Peyer's patch (tissue), 4 donors: ENCODE results near the gene ATP6V1F. TPM values are rescaled to one million over a fixed set of nuclear protein-coding genes. Genes with fewer than 3 reads are reported as not detected.
A peak's percentile ranks its signal among the peaks of the same experiment; 100 is the strongest.

Source experiments
- DNase-seq, 3 donors: peaks; one replicate each; pipeline ENCODE4 v3.0.0-alpha.2; 2017 to 2019
- H3K27ac ChIP-seq, 4 donors: fragments of 200-600 bp; sonication (generic); one replicate each; pipeline ENCODE4 v1.5.1; 2016 to 2019
- H3K27me3 ChIP-seq, 2 donors: fragments of 200-600 bp; sonication (generic); one replicate each; pipeline ENCODE4 v1.5.1; 2019
- H3K36me3 ChIP-seq, 3 donors: fragments of 200-600 bp; sonication (generic); one replicate each; pipeline ENCODE4 v1.5.1; 2016 to 2019
- H3K4me1 ChIP-seq, 4 donors: fragments of 200-600 bp; sonication (generic); one replicate each; pipeline ENCODE4 v1.5.1; 2016 to 2019
- H3K4me3 ChIP-seq, 4 donors: fragments of 200-600 bp; sonication (generic); 1 replicate in 3 of 4; 2 replicates in 1 of 4; pipeline ENCODE4 v1.5.1; 2016 to 2019; ENCODE audit warnings: mild to moderate bottlenecking in 1 of 4
- H3K9me3 ChIP-seq, 4 donors: fragments of 200-600 bp; sonication (generic); one replicate each; pipeline ENCODE4 v1.5.1; 2016 to 2019; ENCODE audit warnings: mild to moderate bottlenecking in 1 of 4
- POLR2A ChIP-seq, 2 donors: fragments of 450-650 bp; IDR thresholded peaks; one replicate each; pipeline ENCODE4 v1.5.1; 2017; ENCODE audit warnings: antibody characterized with exemption in 2 of 2, mild to moderate bottlenecking in 2 of 2, moderate library complexity in 2 of 2
- total RNA-seq, 4 donors: library from RNA; depleted of rRNA; stranded (reverse); fragments of >200 nt; gene quantifications; one replicate each; pipeline ENCODE4 v1.1.0, GENCODE V29; 2016
- TF ChIP-seq, protein P1 (sequence below), 6 experiments: fragments of 450-650 bp in 4 of 6; fragments of 200-600 bp in 2 of 6; sonication (generic) in 1 of 6; IDR thresholded peaks; one replicate each; pipeline ENCODE4 v1.5.1; 2017 to 2019; ENCODE audit warnings: antibody characterized with exemption in 6 of 6, mild to moderate bottlenecking in 3 of 6, moderate library complexity in 1 of 6

Gene ATP6V1F
- total RNA-seq, 4 donors from 2014 or later, result 71.3 to 88.3 (median 84.6) TPM

DNA sequence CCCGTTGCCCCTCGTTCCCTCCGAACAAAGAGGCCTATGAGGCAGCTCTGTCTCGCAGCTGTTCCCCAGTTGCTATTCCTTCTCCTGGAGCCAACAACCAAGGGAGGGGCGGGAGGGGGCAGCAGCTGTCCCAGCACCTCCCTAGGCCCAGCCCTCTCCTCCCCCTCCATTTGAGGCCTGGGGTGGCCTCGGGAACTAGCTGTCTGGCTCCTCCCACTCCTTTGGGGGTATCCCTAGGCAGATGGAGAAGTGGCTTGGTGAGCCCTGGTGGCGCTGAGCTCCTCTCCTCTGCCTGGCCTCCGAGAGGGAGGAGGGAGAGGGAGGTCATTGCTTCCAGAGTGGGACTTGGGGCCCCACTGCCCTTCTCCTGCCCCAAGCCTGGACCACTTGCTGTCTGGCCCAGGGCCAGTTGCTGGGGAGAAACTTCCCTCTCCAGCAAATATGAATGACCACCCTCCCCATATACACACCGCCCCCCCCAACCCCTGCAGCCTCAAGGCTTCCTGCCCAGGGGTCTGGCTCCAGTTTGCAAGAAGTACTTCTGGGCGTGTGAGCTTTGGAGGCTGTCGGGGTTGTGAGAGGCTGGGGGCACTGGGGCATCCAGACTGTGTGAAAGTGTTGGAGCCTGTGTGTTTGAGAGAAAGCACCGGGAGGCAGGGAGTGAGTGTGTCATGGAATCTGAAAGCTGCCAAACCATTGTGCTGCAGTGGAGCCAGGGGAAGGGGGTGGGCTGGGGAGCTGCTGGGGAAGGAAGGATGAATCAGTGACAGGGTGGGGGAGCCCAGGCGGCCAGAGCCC lies 29.3 kb upstream of the ATP6V1F start:
- Histone ChIP-seq H3K36me3 (peaks cover 0 to 14% (median 0%) of the 10 kb centered on the region in 3 donors), H3K4me3 (peak overlapping the region in 1 of 4 donors; percentile 63), H3K9me3 (no peaks in the 10 kb centered on the region), H3K27ac (peak overlapping the region; percentile 10 to 88 (median 58)), H3K27me3 (peaks cover 0 to 8% of the 10 kb centered on the region in 2 donors), H3K4me1 (peaks cover 0 to 23% (median 17%) of the 10 kb centered on the region in 4 donors)
- DNase-seq, result no peak
- TF ChIP-seq, protein P1, sequence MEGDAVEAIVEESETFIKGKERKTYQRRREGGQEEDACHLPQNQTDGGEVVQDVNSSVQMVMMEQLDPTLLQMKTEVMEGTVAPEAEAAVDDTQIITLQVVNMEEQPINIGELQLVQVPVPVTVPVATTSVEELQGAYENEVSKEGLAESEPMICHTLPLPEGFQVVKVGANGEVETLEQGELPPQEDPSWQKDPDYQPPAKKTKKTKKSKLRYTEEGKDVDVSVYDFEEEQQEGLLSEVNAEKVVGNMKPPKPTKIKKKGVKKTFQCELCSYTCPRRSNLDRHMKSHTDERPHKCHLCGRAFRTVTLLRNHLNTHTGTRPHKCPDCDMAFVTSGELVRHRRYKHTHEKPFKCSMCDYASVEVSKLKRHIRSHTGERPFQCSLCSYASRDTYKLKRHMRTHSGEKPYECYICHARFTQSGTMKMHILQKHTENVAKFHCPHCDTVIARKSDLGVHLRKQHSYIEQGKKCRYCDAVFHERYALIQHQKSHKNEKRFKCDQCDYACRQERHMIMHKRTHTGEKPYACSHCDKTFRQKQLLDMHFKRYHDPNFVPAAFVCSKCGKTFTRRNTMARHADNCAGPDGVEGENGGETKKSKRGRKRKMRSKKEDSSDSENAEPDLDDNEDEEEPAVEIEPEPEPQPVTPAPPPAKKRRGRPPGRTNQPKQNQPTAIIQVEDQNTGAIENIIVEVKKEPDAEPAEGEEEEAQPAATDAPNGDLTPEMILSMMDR (IDR thresholded peaks at IDR 0.05), result no peak
- no peak for TF ChIP-seq POLR2A (IDR thresholded peaks at IDR 0.05)

DNA sequence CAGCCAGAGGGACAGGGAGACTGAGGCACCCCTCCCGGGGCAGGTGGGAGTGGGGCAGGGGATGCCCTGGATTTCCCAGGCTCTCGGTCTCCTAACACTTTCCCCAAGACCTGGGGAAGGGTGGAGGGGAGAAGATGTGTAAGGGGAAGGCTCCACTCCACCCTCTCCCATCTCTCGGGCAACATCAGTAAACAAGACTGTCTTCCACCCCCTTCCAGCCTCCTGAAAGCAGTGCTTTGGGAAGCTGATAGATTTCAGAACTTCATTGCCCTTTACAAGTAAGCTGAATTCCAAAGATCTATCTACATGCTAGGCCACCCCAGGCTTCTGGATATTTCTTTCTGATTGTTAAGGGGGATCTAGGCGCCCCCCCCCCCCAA lies 28.7 kb upstream of the ATP6V1F start:
- H3K4me3 ChIP-seq, result no peak overlapping the region
- peaks cover 0 to 19% (median 0%) of the 10 kb centered on the region in 3 donors for H3K36me3 ChIP-seq
- TF ChIP-seq, protein P1 (IDR thresholded peaks at IDR 0.05), result no peak
- TF ChIP-seq POLR2A (IDR thresholded peaks at IDR 0.05), result no peak
- no peaks in the 10 kb centered on the region for H3K9me3 ChIP-seq
- H3K27ac ChIP-seq, result peak overlapping the region in 3 of 4 donors; percentile 10 to 88 (median 72)
- DNase-seq, result no peak
- peaks cover 0 to 23% (median 17%) of the 10 kb centered on the region in 4 donors for H3K4me1 ChIP-seq
- H3K27me3 ChIP-seq, result peaks cover 0 to 8% of the 10 kb centered on the region in 2 donors

DNA sequence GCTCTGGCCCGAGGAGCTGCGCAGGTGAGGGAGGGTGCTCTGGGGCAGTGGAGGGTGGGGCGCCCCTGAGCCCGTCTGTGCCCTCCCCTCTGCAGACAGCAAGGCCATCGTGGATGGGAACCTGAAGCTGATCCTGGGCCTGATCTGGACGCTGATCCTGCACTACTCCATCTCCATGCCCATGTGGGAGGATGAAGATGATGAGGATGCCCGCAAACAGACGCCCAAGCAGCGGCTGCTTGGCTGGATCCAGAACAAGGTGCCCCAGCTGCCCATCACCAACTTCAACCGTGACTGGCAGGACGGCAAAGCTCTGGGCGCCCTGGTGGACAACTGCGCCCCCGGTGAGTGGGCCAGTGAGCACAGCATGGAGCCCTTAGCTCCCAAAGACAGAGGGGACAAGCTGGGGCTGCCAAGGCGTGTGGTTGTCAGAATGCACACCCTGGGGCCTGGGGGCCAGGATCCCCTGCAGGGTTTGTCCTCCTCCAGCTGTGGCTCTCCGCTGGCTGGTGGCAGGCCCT lies 27.4 kb upstream of the ATP6V1F start:
- Histone ChIP-seq H3K36me3 (peaks cover 0 to 27% (median 0%) of the 10 kb centered on the region in 3 donors), H3K9me3 (no peaks in the 10 kb centered on the region), H3K4me1 (peaks cover 0 to 16% (median 13%) of the 10 kb centered on the region in 4 donors), H3K27me3 (peaks cover 0 to 7% of the 10 kb centered on the region in 2 donors), H3K4me3 (no peak overlapping the region), H3K27ac (peak overlapping the region in 1 of 4 donors; percentile 26)
- TF ChIP-seq, protein P1 (IDR thresholded peaks at IDR 0.05), result no peak
- TF ChIP-seq POLR2A (IDR thresholded peaks at IDR 0.05), result no peak
- no peak for DNase-seq

DNA sequence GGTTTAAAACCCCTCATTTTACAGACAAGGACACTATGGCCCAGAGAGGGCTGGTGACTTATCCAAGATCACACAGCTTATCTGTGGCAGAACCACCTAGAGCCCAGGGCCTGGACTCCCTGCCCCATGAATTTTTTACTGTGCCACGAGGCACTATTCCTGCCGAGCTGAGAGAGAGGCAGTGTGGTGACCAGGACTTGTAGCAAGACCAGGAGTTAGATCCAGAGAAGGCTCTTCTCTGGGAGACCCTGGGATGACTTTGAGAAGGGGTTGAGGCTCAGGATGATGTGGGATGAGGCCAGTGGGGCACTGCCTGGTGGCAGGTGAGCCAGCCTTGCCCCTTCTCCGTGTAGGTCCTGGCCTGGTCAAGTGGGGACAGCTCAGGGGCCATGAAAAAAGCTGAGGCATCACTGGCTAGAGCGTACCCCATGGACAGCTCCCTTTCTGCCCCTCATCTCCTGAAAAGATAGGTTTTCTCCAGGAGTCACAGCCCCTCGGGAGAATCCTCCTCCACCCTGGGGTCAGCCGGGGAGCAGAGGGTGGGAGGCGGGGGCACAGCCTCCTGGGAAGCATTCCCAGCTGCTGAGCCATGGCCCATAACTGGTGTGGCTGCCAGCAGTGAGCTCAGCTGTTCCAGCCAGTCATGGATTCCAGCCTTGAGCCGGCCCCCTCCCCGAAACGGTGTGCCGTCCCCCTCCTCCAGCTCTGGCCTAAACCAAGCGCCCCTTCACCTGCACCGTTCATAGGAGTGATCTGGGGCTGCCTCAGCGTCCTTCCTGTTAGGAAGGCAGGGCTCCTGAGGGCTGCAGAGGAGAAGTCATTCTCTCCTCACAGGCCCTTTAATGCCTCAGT lies 26.6 kb upstream of the ATP6V1F start:
- no peak overlapping the region for H3K4me3 ChIP-seq
- TF ChIP-seq, protein P1 (IDR thresholded peaks at IDR 0.05), result no peak
- no peak for TF ChIP-seq POLR2A (IDR thresholded peaks at IDR 0.05)
- peaks cover 0 to 8% (median 7%) of the 10 kb centered on the region in 4 donors for H3K4me1 ChIP-seq
- no peaks in the 10 kb centered on the region for H3K9me3 ChIP-seq
- peaks cover 0 to 27% (median 0%) of the 10 kb centered on the region in 3 donors for H3K36me3 ChIP-seq
- peak overlapping the region in 1 of 4 donors; percentile 62 for H3K27ac ChIP-seq
- DNase-seq, result no peak
- H3K27me3 ChIP-seq, result no peaks in the 10 kb centered on the region

DNA sequence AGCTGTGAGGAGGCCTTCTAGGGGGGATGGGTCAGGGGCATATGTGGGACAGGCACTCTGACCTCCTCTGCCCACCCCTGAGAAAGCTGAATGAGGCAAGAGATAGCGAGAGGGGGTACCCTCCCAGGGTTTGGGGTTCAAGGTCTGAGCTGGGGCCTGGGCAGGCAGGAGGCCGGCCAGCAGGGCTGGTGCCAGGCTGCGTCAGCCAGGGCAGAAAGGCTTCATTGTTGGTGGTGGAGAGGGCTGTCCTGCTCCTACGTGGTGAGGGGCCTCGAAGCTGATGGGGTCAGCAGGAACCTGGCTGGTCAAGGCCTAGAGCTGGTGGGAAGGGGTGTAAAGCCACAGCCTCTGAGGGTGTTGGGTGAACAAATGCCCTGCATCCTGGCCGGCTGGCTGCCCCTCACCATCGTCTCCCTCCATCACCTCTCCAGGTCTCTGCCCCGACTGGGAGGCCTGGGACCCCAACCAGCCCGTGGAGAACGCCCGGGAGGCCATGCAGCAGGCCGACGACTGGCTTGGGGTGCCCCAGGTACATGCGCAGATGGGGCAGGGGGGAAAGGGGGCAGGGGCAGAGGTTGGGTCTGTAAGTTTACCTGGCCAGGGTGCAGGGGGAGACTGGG lies 25.8 kb upstream of the ATP6V1F start:
- no peak for DNase-seq
- H3K4me3 ChIP-seq, result no peak overlapping the region
- H3K4me1 ChIP-seq, result peaks cover 0 to under 1% (median 0%) of the 10 kb centered on the region in 4 donors
- H3K36me3 ChIP-seq, result peaks cover 0 to 27% (median 0%) of the 10 kb centered on the region in 3 donors
- H3K27me3 ChIP-seq, result no peaks in the 10 kb centered on the region
- peak overlapping the region in 1 of 4 donors; percentile 62 for H3K27ac ChIP-seq
- TF ChIP-seq, protein P1 (IDR thresholded peaks at IDR 0.05), result no peak
- TF ChIP-seq POLR2A (IDR thresholded peaks at IDR 0.05), result no peak
- H3K9me3 ChIP-seq, result no peaks in the 10 kb centered on the region
